SU-DHL-6 (cell line): ENCODE measurements around the gene MARCHF6.
"Not testable (repeated sequence)": the region's sequence is repeated elsewhere in the genome, so short reads cannot be mapped to it uniquely, and the experiment has no call there.

Experiments used
- H2AFZ ChIP-seq: fragments of 200-600 bp; sonication (generic); 2 replicates; pipeline ENCODE4 v1.6.1; 2014; ENCODE audit warnings: low read depth, mild to moderate bottlenecking, moderate library complexity, mixed read lengths, antibody characterized with exemption, low read length; ENCODE audit not compliant: severe bottlenecking
- H3F3A ChIP-seq: fragments of 200-600 bp; shearing (Covaris generic); 2 replicates; pipeline ENCODE4 v1.6.0; 2016; ENCODE audit warnings: antibody characterized with exemption, mild to moderate bottlenecking; ENCODE audit not compliant: insufficient read depth
- H3K27ac ChIP-seq: fragments of 200-600 bp; sonication (generic); 2 replicates; pipeline ENCODE4 v1.5.1; 2016; ENCODE audit warnings: low read depth, mild to moderate bottlenecking, low read length, moderate library complexity, mixed read lengths
- H3K27me3 ChIP-seq: fragments of 200-600 bp; sonication (generic), shearing (Covaris generic); 2 replicates; pipeline ENCODE4 v1.6.0; 2014; ENCODE audit warnings: mild to moderate bottlenecking, low read length
- H3K36me3 ChIP-seq: fragments of 200-600 bp; sonication (generic); 2 replicates; pipeline ENCODE4 v1.6.1; 2014; ENCODE audit warnings: mild to moderate bottlenecking, low read length, mixed read lengths
- H3K4me2 ChIP-seq: fragments of 300-600, 200-600 bp; shearing (Covaris generic), sonication (generic); 2 replicates; pipeline ENCODE4 v1.6.0; 2014; ENCODE audit warnings: low read length, low read depth, mild to moderate bottlenecking; ENCODE audit not compliant: poor library complexity, severe bottlenecking
- H3K4me3 ChIP-seq: fragments of 200-600 bp; sonication (generic); 2 replicates; pipeline ENCODE4 v1.5.1; 2014; ENCODE audit warnings: antibody characterized with exemption, low read length, mild to moderate bottlenecking, mixed read lengths; ENCODE audit not compliant: insufficient read depth, poor library complexity, severe bottlenecking
- H3K79me2 ChIP-seq: fragments of 200-600 bp; sonication (generic); 2 replicates; pipeline ENCODE4 v1.6.1; 2014; ENCODE audit warnings: mild to moderate bottlenecking, low read length, moderate library complexity; ENCODE audit not compliant: insufficient read depth
- H3K9ac ChIP-seq: fragments of 200-600 bp; sonication (generic); 2 replicates; pipeline ENCODE4 v1.7.0; 2014; ENCODE audit warnings: mild to moderate bottlenecking, low read length
- H3K9me2 ChIP-seq: fragments of 200-600 bp; sonication (generic); replicated peaks from 2 replicates; pipeline ENCODE4 v1.6.1; 2014; ENCODE audit warnings: low read length; ENCODE audit not compliant: insufficient read depth
- H3K9me3 ChIP-seq: fragments of 200-600 bp; sonication (generic); 2 replicates; pipeline ENCODE4 v1.6.1; 2014; ENCODE audit warnings: low read length, mixed read lengths; ENCODE audit not compliant: insufficient read depth
- H4K20me1 ChIP-seq: fragments of 200-600 bp; sonication (generic); 2 replicates; pipeline ENCODE4 v1.6.1; 2014; ENCODE audit warnings: low read depth, mild to moderate bottlenecking, antibody characterized with exemption, low read length, moderate library complexity, mixed read lengths
- EZH2phosphoT487 ChIP-seq: fragments of 200-600 bp; sonication (generic), shearing (Covaris generic); conservative IDR thresholded peaks from 2 replicates; pipeline ENCODE4 v1.6.1; 2018; ENCODE audit warnings: mild to moderate bottlenecking, antibody characterized with exemption, low read length, moderate library complexity, mixed read lengths
- TF ChIP-seq, protein P1 (sequence below): fragments of 200-600 bp; sonication (generic); IDR thresholded peaks from one replicate; pipeline ENCODE4 v1.5.1; 2017; ENCODE audit warnings: antibody characterized with exemption, mild to moderate bottlenecking, low read length, moderate library complexity; ENCODE audit not compliant: insufficient read depth, poor library complexity, severe bottlenecking

Gene MARCHF6

GRCh38 chr5:10374046-10375022, 20.8 kb downstream of the MARCHF6 start:
- Histone ChIP-seq H3K4me2 (no peak overlapping the region), H3K9me3 (no peaks in the 10 kb centered on the region), H3K9ac (no peak overlapping the region), H3K36me3 (peaks cover 12% of the 10 kb centered on the region; the same call in 1 of the 2 replicates), H3K4me3 (no peak overlapping the region), H3F3A (no peaks in the 10 kb centered on the region), H3K27me3 (no peaks in the 10 kb centered on the region), H4K20me1 (peaks cover 20% of the 10 kb centered on the region), H3K79me2 (peaks cover 86% of the 10 kb centered on the region), H3K27ac (no peak overlapping the region), H3K9me2 (no peaks in the 10 kb centered on the region), H2AFZ (no peak overlapping the region)
- TF ChIP-seq, protein P1, sequence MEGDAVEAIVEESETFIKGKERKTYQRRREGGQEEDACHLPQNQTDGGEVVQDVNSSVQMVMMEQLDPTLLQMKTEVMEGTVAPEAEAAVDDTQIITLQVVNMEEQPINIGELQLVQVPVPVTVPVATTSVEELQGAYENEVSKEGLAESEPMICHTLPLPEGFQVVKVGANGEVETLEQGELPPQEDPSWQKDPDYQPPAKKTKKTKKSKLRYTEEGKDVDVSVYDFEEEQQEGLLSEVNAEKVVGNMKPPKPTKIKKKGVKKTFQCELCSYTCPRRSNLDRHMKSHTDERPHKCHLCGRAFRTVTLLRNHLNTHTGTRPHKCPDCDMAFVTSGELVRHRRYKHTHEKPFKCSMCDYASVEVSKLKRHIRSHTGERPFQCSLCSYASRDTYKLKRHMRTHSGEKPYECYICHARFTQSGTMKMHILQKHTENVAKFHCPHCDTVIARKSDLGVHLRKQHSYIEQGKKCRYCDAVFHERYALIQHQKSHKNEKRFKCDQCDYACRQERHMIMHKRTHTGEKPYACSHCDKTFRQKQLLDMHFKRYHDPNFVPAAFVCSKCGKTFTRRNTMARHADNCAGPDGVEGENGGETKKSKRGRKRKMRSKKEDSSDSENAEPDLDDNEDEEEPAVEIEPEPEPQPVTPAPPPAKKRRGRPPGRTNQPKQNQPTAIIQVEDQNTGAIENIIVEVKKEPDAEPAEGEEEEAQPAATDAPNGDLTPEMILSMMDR = no peak
- no peak for TF ChIP-seq EZH2phosphoT487

DNA sequence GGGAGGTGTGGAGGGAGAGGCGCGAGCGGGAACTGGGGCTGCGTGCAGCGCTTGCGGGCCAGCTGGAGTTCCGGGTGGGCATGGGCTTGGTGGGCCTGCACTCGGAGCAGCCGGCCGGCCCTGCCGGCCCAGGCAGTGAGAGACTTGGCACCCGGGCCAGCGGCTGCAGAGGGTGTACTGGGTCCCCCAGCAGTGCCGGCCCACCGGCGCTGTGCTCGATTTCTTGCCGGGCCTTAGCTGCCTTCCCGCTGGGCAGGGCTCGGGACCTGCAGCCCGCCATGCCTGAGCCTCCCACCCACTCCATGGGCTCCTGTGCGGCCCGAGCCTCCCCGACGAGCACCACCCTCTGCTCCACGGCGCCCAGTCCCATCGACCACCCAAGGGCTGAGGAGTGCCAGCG, 21.7 kb downstream of the MARCHF6 start:
- Histone ChIP-seq H3K79me2 (peaks cover 86% of the 10 kb centered on the region), H4K20me1 (peaks cover 16% of the 10 kb centered on the region), H3K36me3 (peaks cover 15% of the 10 kb centered on the region; the same call in 1 of the 2 replicates)
- not testable (repeated sequence) for H3K27ac ChIP-seq, H3K4me3 ChIP-seq, H3K9me3 ChIP-seq, H3K9me2 ChIP-seq, H3F3A ChIP-seq, H2AFZ ChIP-seq, H3K9ac ChIP-seq, H3K4me2 ChIP-seq, H3K27me3 ChIP-seq

DNA sequence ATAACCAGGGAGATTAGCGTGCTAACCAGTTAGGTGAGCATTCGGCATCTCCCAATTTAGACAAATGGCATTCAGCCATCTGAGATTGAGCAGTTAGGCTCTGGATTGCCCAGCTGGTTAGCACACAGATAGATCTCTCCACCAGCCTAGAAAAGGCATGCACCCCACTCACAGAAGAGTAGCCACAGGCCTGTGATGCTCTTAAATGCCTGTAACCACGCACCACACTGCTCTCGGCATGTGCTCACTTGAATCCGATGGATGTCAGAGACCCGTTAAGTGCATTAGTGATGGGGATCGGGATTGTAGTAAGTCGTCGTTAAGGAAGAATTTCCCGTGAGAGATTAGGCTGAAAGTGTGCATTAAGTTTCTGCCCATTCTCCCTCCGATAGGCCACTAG, 23.0 kb downstream of the MARCHF6 start:
- no peak for TF ChIP-seq EZH2phosphoT487
- TF ChIP-seq, protein P1 = no peak
- Histone ChIP-seq H3K9me2 (no peaks in the 10 kb centered on the region), H3K27me3 (no peaks in the 10 kb centered on the region), H4K20me1 (peaks cover 7% of the 10 kb centered on the region), H3K4me2 (no peak overlapping the region), H3K9ac (no peak overlapping the region), H2AFZ (no peak overlapping the region), H3K79me2 (peaks cover 79% of the 10 kb centered on the region), H3F3A (no peaks in the 10 kb centered on the region), H3K36me3 (peaks cover 18% of the 10 kb centered on the region; the same call in 1 of the 2 replicates), H3K9me3 (no peaks in the 10 kb centered on the region), H3K4me3 (no peak overlapping the region), H3K27ac (no peak overlapping the region)

GRCh38 chr5:10377081-10377480, 23.6 kb downstream of the MARCHF6 start:
- H4K20me1 ChIP-seq = peaks cover 3% of the 10 kb centered on the region
- no peak overlapping the region for H3K9ac ChIP-seq
- no peaks in the 10 kb centered on the region for H3K9me3 ChIP-seq
- no peak overlapping the region for H3K4me2 ChIP-seq
- H3K36me3 ChIP-seq = peaks cover 18% of the 10 kb centered on the region; the same call in 1 of the 2 replicates
- no peaks in the 10 kb centered on the region for H3F3A ChIP-seq
- H3K4me3 ChIP-seq = no peak overlapping the region
- H3K79me2 ChIP-seq = peaks cover 73% of the 10 kb centered on the region
- no peaks in the 10 kb centered on the region for H3K9me2 ChIP-seq
- H3K27me3 ChIP-seq = no peaks in the 10 kb centered on the region
- TF ChIP-seq, protein P1 = no peak
- no peak for TF ChIP-seq EZH2phosphoT487
- H2AFZ ChIP-seq = no peak overlapping the region
- no peak overlapping the region for H3K27ac ChIP-seq
